Measurements from ENCODE around the gene MPZL1.

DNA sequence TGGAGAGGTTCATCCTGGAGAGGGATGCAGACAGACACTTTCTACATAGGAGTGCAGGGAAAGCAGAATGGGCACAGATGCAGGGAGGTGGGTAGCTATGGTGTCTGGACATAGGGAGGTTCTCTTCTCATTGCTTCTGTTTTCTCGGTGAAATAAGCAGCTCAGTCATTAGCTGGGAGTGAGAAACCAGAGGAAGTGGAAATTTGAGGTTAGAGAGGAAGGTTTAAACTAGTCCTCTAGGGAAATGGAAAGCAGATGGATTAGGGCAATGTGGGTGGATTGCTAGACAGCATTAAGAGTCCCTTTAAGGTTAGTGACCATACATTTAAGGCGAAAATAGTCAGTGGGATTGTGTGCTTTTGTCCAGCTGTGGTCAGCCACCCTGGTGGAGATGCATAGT lies 39.6 kb downstream of the MPZL1 start:
- TF ChIP-seq POLR2A (IDR thresholded peaks at IDR 0.05) (no peak), CTCF (IDR thresholded peaks at IDR 0.05) (no peak)

All from testis (tissue), 2 donors.